K562 (cell line): ENCODE data around the gene DGLUCY. TPM values are rescaled to one million over a fixed set of nuclear protein-coding genes. Genes with fewer than 3 reads are reported as not detected.

Experiments used
- ATAC-seq: fragments of 200-7000 bp; cut with Tn5 transposase; 3 replicates; pipeline ENCODE4 v1.9.1; 2020; ENCODE audit warnings: moderate library complexity
- Bru-seq: library from RNA; stranded (reverse); fragments of 400-500 nt; gene quantifications from one replicate; lab custom pipeline; 2021; lab: Mats Ljungman, UMichigan
- BruChase-seq, 2 experiments: library from RNA; stranded (reverse); fragments of 400-500 nt; gene quantifications; one replicate each; lab custom pipeline; 2021; lab: Mats Ljungman, UMichigan
- BruUV-seq: library from RNA; stranded (reverse); fragments of 400-500 nt; replicated peaks from 2 replicates; lab custom pipeline; 2021; lab: Mats Ljungman, UMichigan
- CTCF ChIA-PET: fragments of 300-600 bp; formaldehyde crosslinking; extraction: SDS; loops from one replicate; lab custom pipeline; 2021; ENCODE audit warnings: low intra/inter-chr PET ratio; lab: Yijun Ruan, JAX
- POLR2A ChIA-PET: fragments of 300-600, 350-650 bp; sonication (Branson Sonifier 250); formaldehyde crosslinking; extraction: SDS; loops from one replicate; lab custom pipeline; 2021; ENCODE audit warnings: antibody characterized with exemption, inconsistent platforms; lab: Yijun Ruan, JAX
- DNase-seq, 4 experiments: peaks; one replicate each; pipeline versions ENCODE4 v3.0.0 to v3.0.0-alpha.2; 2011 to 2018; ENCODE audit warnings: low spot score in 3 of 4, mixed read lengths in 3 of 4; ENCODE audit errors: extremely low read depth in 1 of 4
- FAIRE-seq: peaks from 2 replicates; lab custom pipeline; 2011; peaks lifted over from hg19 to GRCh38; lab: Jason Lieb, UNC
- H2AFZ ChIP-seq: 2 replicates; pipeline ENCODE4 v1.6.0; 2011; ENCODE audit warnings: low read depth, low read length, control low read depth, inconsistent platforms
- H3K27ac ChIP-seq: fragments of 200-600 bp; 3 replicates; pipeline ENCODE4 v1.8.0; 2011; ENCODE audit warnings: low read depth, mild to moderate bottlenecking, control low read depth, inconsistent platforms, low read length, moderate library complexity, mixed read lengths; ENCODE audit errors: extremely low read depth
- H3K27me3 ChIP-seq, 2 experiments: fragments of 300-600 bp in 1 of 2; 2 replicates in 1 of 2; 3 replicates in 1 of 2; pipeline versions ENCODE4 v1.6.0 to v1.8.0; 2011; ENCODE audit warnings: inconsistent platforms in 2 of 2, low read length in 2 of 2, mild to moderate bottlenecking in 1 of 2, mixed read lengths in 1 of 2, moderate library complexity in 1 of 2; ENCODE audit not compliant: control insufficient read depth in 2 of 2, insufficient read depth in 2 of 2
- H3K36me3 ChIP-seq: fragments of 300-600 bp; 3 replicates; pipeline ENCODE4 v1.8.0; 2011; ENCODE audit warnings: mild to moderate bottlenecking, low read length, inconsistent platforms; ENCODE audit not compliant: control insufficient read depth, insufficient read depth
- H3K4me1 ChIP-seq, 2 experiments: fragments of 200-600 bp in 1 of 2; replicated peaks in 1 of 2; 2 replicates in 1 of 2; 3 replicates in 1 of 2; pipeline versions ENCODE4 v1.5.1 to v1.8.0; 2011; ENCODE audit warnings: inconsistent platforms in 2 of 2, low read length in 2 of 2, mild to moderate bottlenecking in 1 of 2, mixed read lengths in 1 of 2, moderate library complexity in 1 of 2; ENCODE audit not compliant: control insufficient read depth in 2 of 2, insufficient read depth in 2 of 2
- H3K4me2 ChIP-seq: 2 replicates; pipeline ENCODE4 v1.6.1; 2011; ENCODE audit warnings: low read length, control low read depth, inconsistent platforms, mixed read lengths; ENCODE audit not compliant: insufficient read depth
- H3K4me3 ChIP-seq: fragments of 200-600 bp; sonication (generic), shearing (Covaris generic); 2 replicates; pipeline ENCODE4 v1.5.1; 2016; ENCODE audit warnings: control low read depth, inconsistent platforms
- H3K79me2 ChIP-seq: fragments of 200-600 bp; 3 replicates; pipeline ENCODE4 v1.8.0; 2011; ENCODE audit warnings: low read length, inconsistent platforms; ENCODE audit not compliant: control insufficient read depth, insufficient read depth
- H3K9ac ChIP-seq, 2 experiments: 2 replicates each; pipeline versions ENCODE4 v1.6.0 to v1.6.1; 2011; ENCODE audit warnings: low read depth in 2 of 2, low read length in 2 of 2, control low read depth in 1 of 2, inconsistent platforms in 1 of 2, mild to moderate bottlenecking in 1 of 2, mixed read lengths in 1 of 2; ENCODE audit not compliant: insufficient read depth in 1 of 2
- H3K9me1 ChIP-seq: one replicate; pipeline ENCODE4 v1.6.0; 2011; ENCODE audit warnings: inconsistent platforms, mild to moderate bottlenecking, low read length, moderate library complexity; ENCODE audit not compliant: control insufficient read depth, insufficient read depth
- H3K9me3 ChIP-seq: replicated peaks from 2 replicates; pipeline ENCODE4 v1.5.1; 2011; ENCODE audit warnings: low read depth, low read length, inconsistent platforms; ENCODE audit not compliant: control insufficient read depth, insufficient read depth
- H4K20me1 ChIP-seq: replicated peaks from 2 replicates; pipeline ENCODE4 v1.6.1; 2011; ENCODE audit warnings: low read length, inconsistent platforms, mixed read lengths; ENCODE audit not compliant: control insufficient read depth, insufficient read depth
- CBFB ChIP-seq: sonication (generic); formaldehyde crosslinking; IDR thresholded peaks from 2 replicates; pipeline ENCODE4 v1.4.0; 2020; ENCODE audit warnings: mild to moderate bottlenecking, missing genetic modification reagents
- CGGBP1 ChIP-seq: fragments of 250-450 bp; sonication (Bioruptor Pico); IDR thresholded peaks from 2 replicates; pipeline ENCODE4 v1.9.0; 2021; ENCODE audit warnings: mild to moderate bottlenecking
- DDX20 ChIP-seq: fragments of 450-650 bp; IDR thresholded peaks from 2 replicates; pipeline ENCODE4 v1.6.1; 2016; ENCODE audit warnings: missing genetic modification characterization, low read depth, mild to moderate bottlenecking, missing compliant biosample characterization, moderate library complexity
- EP400 ChIP-seq: fragments of 450-650 bp; IDR thresholded peaks from 2 replicates; pipeline ENCODE4 v1.6.1; 2017; ENCODE audit warnings: antibody characterized with exemption, mild to moderate bottlenecking, moderate library complexity
- FOXP1 ChIP-seq: sonication (generic); formaldehyde crosslinking; IDR thresholded peaks from 2 replicates; pipeline ENCODE4 v1.8.0; 2022; ENCODE audit warnings: mild to moderate bottlenecking, missing genetic modification reagents
- HBP1 ChIP-seq: fragments of 450-650 bp; formaldehyde crosslinking; IDR thresholded peaks from 2 replicates; pipeline ENCODE4 v1.4.0; 2022; ENCODE audit warnings: missing genetic modification characterization
- MBD2 ChIP-seq: sonication (generic); IDR thresholded peaks from 2 replicates; pipeline ENCODE4 v1.6.1; 2016; ENCODE audit warnings: low read depth, borderline replicate concordance
- POLR2AphosphoS5 ChIP-seq: IDR thresholded peaks from 2 replicates; pipeline ENCODE4 v1.6.1; 2011; ENCODE audit warnings: mild to moderate bottlenecking, low read depth, low read length, moderate library complexity; ENCODE audit not compliant: control insufficient read depth, insufficient read depth
- TBP ChIP-seq: optimal IDR thresholded peaks from 2 replicates; pipeline ENCODE3; 2011; ENCODE audit warnings: low read depth, low read length, improper control_type of control experiment
- TCFL5 ChIP-seq: fragments of 250-450 bp; sonication (Bioruptor Pico); conservative IDR thresholded peaks from 2 replicates; pipeline ENCODE4 v1.6.1; 2021; ENCODE audit warnings: mild to moderate bottlenecking, moderate library complexity, matching md5 sums
- TFAP4 ChIP-seq: sonication (generic); formaldehyde crosslinking; IDR thresholded peaks from 2 replicates; pipeline ENCODE4 v1.8.0; 2022; ENCODE audit warnings: missing genetic modification reagents, mild to moderate bottlenecking, moderate library complexity, borderline replicate concordance
- ZBTB17 ChIP-seq: fragments of 450-650 bp; formaldehyde crosslinking; IDR thresholded peaks from 2 replicates; pipeline ENCODE4 v1.4.0; 2020; ENCODE audit warnings: mild to moderate bottlenecking
- ZNF12 ChIP-seq: sonication (generic); formaldehyde crosslinking; IDR thresholded peaks from 2 replicates; pipeline ENCODE4 v1.4.0; 2020; ENCODE audit warnings: mild to moderate bottlenecking, missing genetic modification reagents
- ZNF280A ChIP-seq: fragments of 450-650 bp; IDR thresholded peaks from 2 replicates; pipeline ENCODE4 v1.6.1; 2018; ENCODE audit warnings: mild to moderate bottlenecking, low read depth; ENCODE audit not compliant: partially characterized antibody
- WGBS: fragments of 100-300 bp; shearing (Covaris generic); methylation state at CpG from one replicate; pipeline ENCODE4 v1.1.6; 2016; ENCODE audit warnings: low coverage, mixed read lengths; ENCODE audit not compliant: insufficient coverage; ENCODE audit errors: missing lambda C conversion rate; 5-methylcytosine and 5-hydroxymethylcytosine counted together
- in situ Hi-C: fragments of 300-500 bp; cut with MboI; formaldehyde crosslinking; loops from 4 replicates; pipeline ENCODE4 v1.15.0; 2018; ENCODE audit warnings: inconsistent platforms, mixed read lengths
- intact Hi-C: fragments of 100-400 bp; cut with micrococcal nuclease; formaldehyde crosslinking; loops from 2 replicates; pipeline ENCODE4 v1.14.2; 2022
- long read RNA-seq, 3 experiments: library from polyadenylated mRNA in 2 of 3; library from RNA in 1 of 3; unstranded in 2 of 3; stranded (forward) in 1 of 3; transcript quantifications; one replicate each; pipeline ENCODE4 v2.0.0, GENCODE V29; 2019 to 2022
- polyA minus RNA-seq, 3 experiments: library from RNA; depleted of rRNA, polyadenylated mRNA; stranded (reverse); fragments of >200 nt; gene quantifications; 2 replicates each; pipeline ENCODE4 v1.2.3, GENCODE V29; 2011
- polyA plus RNA-seq, 8 experiments: library from polyadenylated mRNA; depleted of rRNA in 4 of 8; stranded (reverse) in 5 of 8; unstranded in 3 of 8; fragments of >200 nt; fragmentation: Nextera tagmentation in 2 of 8; fragmentation: Illumina TruSeq in 1 of 8; extraction: Ambion mirVana in 2 of 8; extraction: Trizol in 1 of 8; gene quantifications; 2 replicates each; pipeline versions ENCODE4 v1.2.1 to v1.2.3, GENCODE V29; 2011 to 2014; ENCODE audit warnings: inconsistent platforms in 1 of 8, missing spikeins in 1 of 8
- total RNA-seq, 7 experiments: library from RNA; depleted of rRNA in 6 of 7; stranded (reverse); fragments of >200 nt in 6 of 7; fragmentation: Illumina TruSeq in 2 of 7; extraction: Trizol in 2 of 7; gene quantifications; 2 replicates each; pipeline versions ENCODE4 v1.2.1 to v1.2.3, GENCODE V29; 2011 to 2021; ENCODE audit warnings: low replicate concordance in 1 of 7

The DGLUCY gene
- 124 and 216 TPM in 2 replicates for total RNA-seq (2011; cell fraction: chromatin; rRNA removed; ENCODE audit: low replicate concordance)
- 84.2 and 90.7 TPM in 2 replicates for total RNA-seq (2011; cell fraction: nucleolus; rRNA removed)
- total RNA-seq (2011; cell fraction: nucleoplasm; rRNA removed), result 89.5 and 97.5 TPM in 2 replicates
- total RNA-seq (2014; rRNA removed) (22.0 and 26.3 TPM in 2 replicates), total RNA-seq (2014; rRNA removed; fragmentation: Illumina TruSeq; extraction: Trizol) (20.3 and 20.8 TPM in 2 replicates), total RNA-seq (2015; rRNA removed; fragmentation: Illumina TruSeq; extraction: Trizol) (23.7 and 27.1 TPM in 2 replicates), total RNA-seq (2021) (22.7 and 24.8 TPM in 2 replicates), polyA plus RNA-seq (2011; rRNA removed) (21.0 and 26.1 TPM in 2 replicates), polyA plus RNA-seq (2014; fragmentation: Illumina TruSeq; extraction: Trizol) (28.4 and 33.4 TPM in 2 replicates), polyA plus RNA-seq (2014; fragmentation: Nextera tagmentation; extraction: Ambion mirVana) (10 to 100 TPM in 1 of 2 experiments, 1 to 10 TPM in 1; 9.9 to 14.1 TPM), polyA plus RNA-seq (2014; rRNA removed) (19.9 and 20.6 TPM in 2 replicates), polyA minus RNA-seq (2011; rRNA and poly(A)+ RNA removed) (36.9 and 45.4 TPM in 2 replicates), Bru-seq, nascent RNA (percentile 59 among the genes with signal in this experiment), BruChase-seq, experiment 1, labeled RNA remaining after a 2-hour chase (percentile 61 among the genes with signal in this experiment), BruChase-seq, experiment 2, labeled RNA remaining after a 6-hour chase (percentile 61 among the genes with signal in this experiment)
- 17.5 and 21.4 TPM in 2 replicates for polyA plus RNA-seq (2011; cell fraction: cytosol; rRNA removed)
- 87.1 and 102 TPM in 2 replicates for polyA plus RNA-seq (2011; cell fraction: nucleus; rRNA removed)
- polyA plus RNA-seq (2012), result 20.8 and 28.9 TPM in 2 replicates
- 13.7 and 15.5 TPM in 2 replicates for polyA minus RNA-seq (2011; cell fraction: cytosol; rRNA and poly(A)+ RNA removed)
- polyA minus RNA-seq (2011; cell fraction: nucleus; rRNA and poly(A)+ RNA removed), result 40.1 and 53.6 TPM in 2 replicates
- long read RNA-seq, experiment 1, partial matches to known transcripts, result 13 of 55 reads
- long read RNA-seq, experiment 1, other reads (novel, unspliced or antisense), result 35 of 55 reads
- long read RNA-seq, experiment 2, partial matches to known transcripts, result 3 of 23 reads
- long read RNA-seq, experiment 2, other reads (novel, unspliced or antisense), result 19 of 23 reads
- long read RNA-seq, experiment 3, partial matches to known transcripts, result 3 of 9 reads
- long read RNA-seq, experiment 3, other reads (novel, unspliced or antisense), result 2 of 9 reads

- Histone ChIP-seq H3K79me2 (peaks cover 51% of the 10 kb centered on the region), H3K4me2 (peak within 1 kb of the TSS; percentile 83), H3K36me3 (peaks cover 7% of the 10 kb centered on the region; the same call in 1 of the 3 replicates), H4K20me1 (no peaks in the 10 kb centered on the region), H3K27me3 (no peaks in the 10 kb centered on the region), H3K4me3 (peak within 1 kb of the TSS; percentile 47), H3K4me1 (peaks cover 17 to 37% of the 10 kb centered on the region in 2 experiments), H3K9me3 (no peaks in the 10 kb centered on the region), H2AFZ (peak within 1 kb of the TSS; percentile 98), H3K9me1 (no peaks in the 10 kb centered on the region), H3K9ac (peak within 1 kb of the TSS; percentile 87 to 94), H3K27ac (peak within 1 kb of the TSS; percentile 90)
- in situ Hi-C loops, result no loop called here
- peak in 2 of 4 experiments; percentile 68 to 78 for DNase-seq
- ChIA-PET POLR2A (interaction anchor here (0.6 to 2.8 kb wide), 5 partner anchors 9 to 857 kb away, joined by 3 to 13 read pairs (median 4); partner anchors contain the start of gene RPS6KA5), CTCF (no interaction called here)
- no peak for FAIRE-seq
- peak; percentile 86; the same call in 2 of the 3 replicates for ATAC-seq
- no TSS peak for BruUV-seq
- WGBS, result 3% methylated on average over 5 of the region's 5 CpGs
- intact Hi-C loops, result loop anchor here (2.0 kb wide), 1 partner anchor 53 kb away; the partner anchor contains the start of gene RPS6KA5
- TF ChIP-seq FOXP1 (CRISPR knock-in tag) (no peak), TCFL5 (CRISPR knock-in tag) (no peak), POLR2AphosphoS5 (no peak), ZNF280A (no peak), TFAP4 (peak; percentile 46; the same call in 1 of the 2 replicates), ZNF12 (CRISPR knock-in tag) (no peak), MBD2 (no peak), ZBTB17 (CRISPR knock-in tag) (no peak), HBP1 (CRISPR knock-in tag) (no peak), DDX20 (tag) (no peak), EP400 (no peak), CGGBP1 (no peak), TBP (peak; percentile 12), CBFB (CRISPR knock-in tag) (no peak)
These were observed at the start of gene DGLUCY for GRCh38 chr14:91113829-91114078. Gene DGLUCY (plus strand): TSS chr14:91114073. CDS start chr14:91160295, 46,222 bp downstream.
